HG03565 (cell line): ENCODE results near the gene SAT2.
A peak's percentile ranks its signal among the peaks of the same experiment; 100 is the strongest.

Experiments
- ATAC-seq: cut with Tn5 transposase; IDR thresholded peaks from one replicate; pipeline ENCODE4 v1.9.1; 2021; ENCODE audit warnings: mild to moderate bottlenecking, moderate library complexity; ENCODE audit not compliant: unreplicated experiment

Gene SAT2

DNA sequence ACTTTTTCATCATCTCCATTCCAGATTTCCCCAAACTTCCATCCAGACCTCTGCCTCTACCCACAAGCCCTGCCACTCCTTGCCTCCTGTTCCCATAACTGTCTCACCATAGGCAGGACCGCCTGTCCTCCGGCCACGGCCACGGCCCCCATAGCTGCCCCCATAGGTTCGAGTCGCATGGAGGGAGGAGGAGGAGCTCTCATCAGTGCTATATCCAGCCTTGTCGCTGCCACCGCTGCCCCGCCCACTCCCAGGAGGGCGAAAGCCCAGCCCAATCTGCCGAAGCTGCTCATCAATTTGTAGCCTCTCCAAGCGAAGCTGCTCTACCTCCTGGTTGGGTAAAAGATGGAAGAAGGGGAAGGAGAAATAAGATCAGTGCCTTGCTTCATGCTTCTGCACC lies 34.3 kb downstream of the SAT2 start:
- no peak for ATAC-seq

DNA sequence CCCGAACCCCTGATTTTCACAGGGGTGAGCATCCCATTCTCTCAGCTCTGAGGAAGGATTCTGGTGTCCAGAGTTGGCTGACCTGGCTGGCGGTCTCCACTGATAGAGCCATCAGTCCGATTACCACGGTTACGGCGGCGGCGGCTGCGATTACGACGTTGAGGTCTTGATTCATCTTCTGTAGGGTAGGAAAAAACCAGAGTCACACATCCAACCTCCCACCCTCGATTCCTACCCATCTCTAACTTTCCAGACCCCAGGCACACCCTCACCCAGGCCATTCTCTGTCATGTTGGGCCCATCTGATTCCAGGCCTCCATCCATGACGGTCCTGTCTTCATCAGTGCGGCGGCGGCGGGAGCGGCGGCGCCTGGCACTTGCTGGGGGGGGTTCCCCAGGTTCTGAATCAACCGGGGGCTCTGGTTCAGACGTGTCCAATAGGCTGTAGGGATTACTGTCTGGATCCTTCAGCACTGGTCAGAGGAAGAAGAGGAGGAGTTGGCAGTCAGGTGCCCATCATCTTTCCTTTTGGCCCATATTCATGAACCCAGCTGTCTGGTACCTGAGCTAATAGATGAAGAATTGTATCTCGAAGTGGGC lies 35.1 kb downstream of the SAT2 start:
- no peak for ATAC-seq

DNA sequence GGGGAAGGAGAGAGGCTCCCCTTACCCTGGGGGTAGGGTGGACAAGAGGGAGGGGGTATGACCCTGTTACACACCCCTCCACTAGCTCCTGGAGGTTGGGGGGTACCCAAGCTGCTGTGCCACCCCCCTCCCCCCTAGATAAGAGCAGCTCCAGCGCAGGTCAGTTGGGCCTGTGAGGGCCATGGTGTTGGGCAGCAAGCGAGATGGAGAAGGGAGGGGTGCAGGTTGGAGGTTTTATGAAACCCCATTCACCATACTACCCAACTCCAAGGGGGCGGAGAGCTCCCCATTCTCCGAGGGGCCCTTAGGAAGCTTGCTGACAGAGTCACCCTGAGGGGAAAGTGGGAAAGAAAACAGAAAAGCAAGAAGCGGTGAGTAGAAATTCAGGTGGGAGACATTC lies 36.0 kb downstream of the SAT2 start:
- no peak for ATAC-seq

DNA sequence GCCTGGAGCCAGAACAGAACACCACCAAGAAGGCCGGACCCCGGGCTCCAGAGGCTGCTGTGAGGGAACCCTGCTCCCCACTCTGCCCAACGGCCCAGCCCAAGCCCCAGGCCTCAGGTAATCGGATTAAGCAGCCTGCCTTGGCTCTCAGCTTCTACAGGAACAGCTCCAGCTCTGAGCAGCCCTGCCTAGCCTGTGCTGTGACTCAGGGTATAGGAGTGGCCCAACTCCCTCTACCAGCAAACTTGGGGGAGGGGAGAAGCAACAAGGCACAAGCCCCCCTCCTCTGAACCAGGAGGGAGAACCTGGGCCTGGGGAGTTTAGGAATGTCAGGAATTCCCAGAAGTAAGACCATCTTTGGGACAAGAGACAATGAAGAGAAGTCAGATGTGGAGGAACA lies 36.9 kb downstream of the SAT2 start:
- ATAC-seq: no peak

DNA sequence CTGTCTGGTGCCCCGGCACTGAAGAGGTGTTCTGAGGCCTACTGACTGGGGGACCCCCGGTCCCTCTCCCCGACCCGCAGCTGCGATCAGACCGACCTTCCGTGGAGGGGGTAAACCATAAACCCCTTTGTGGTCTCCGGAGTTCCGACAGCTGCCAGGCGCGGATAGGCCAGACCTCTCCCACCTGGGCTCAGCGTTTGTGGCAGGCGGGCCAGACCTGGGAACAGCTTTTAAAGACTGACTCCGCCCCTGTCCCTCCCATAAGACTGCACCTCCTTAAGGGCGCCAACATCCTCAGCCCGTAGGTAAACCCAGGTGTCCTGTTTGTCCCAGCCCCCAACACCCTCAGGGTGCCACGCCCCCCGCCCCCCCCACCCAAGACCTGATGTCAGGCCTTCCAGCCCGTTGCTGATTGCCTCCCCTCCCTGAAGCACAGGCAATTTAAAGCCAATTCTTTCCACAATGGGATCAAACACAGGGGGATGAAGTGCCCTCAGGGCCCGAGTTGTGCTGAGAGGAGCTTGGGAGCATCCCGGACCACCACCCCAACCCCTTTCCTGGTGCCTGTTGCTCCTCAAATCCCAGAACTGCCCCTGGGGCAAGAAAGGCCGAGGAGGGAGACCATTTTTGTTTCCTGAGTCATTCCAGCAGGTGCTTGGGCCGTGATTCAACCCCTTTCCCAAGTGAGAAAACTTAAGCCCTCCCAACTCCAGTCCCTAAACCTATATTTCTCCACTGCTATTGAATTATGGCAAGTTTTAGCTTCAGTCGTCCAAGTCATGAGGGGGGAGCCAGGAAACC lies 37.5 kb downstream of the SAT2 start, which contains the start of gene SOX15:
TSS of gene SOX15 (minus strand) at position 204 of the 801 bp plus-strand sequence. CDS start 418 bp downstream, outside the sequence.
- no peak for ATAC-seq

DNA sequence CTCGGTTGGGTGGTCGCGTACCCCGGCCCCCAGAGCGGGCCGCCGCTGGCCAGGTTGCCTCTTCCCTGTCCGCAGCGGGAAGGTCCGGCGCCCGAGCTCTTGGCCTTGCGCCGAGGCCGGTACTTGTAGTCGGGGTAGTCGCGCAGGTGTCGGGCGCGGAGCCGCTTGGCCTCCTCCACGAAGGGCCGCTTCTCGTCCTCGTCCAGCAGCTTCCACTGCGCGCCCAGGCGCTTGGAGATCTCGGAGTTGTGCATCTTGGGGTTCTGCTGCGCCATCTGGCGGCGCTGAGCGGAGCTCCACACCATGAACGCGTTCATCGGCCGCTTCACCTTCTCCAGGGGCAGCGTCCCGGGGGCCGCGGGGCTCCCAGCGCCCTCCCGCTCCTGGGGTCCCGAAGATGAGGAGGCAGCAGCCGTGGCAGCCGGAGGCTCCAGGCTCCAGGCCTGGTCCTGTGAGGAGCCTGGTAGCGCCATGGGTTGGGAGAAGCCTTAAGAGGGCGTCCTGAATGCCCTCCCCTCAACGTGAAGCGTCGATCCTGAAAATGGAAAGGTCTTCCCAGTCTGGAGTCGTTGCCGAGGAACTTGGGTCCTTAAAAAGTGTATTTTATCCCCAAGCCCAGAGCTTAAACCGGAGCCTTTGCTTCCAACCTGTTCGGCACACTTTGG lies 38.3 kb downstream of the SAT2 start:
- no peak for ATAC-seq

DNA sequence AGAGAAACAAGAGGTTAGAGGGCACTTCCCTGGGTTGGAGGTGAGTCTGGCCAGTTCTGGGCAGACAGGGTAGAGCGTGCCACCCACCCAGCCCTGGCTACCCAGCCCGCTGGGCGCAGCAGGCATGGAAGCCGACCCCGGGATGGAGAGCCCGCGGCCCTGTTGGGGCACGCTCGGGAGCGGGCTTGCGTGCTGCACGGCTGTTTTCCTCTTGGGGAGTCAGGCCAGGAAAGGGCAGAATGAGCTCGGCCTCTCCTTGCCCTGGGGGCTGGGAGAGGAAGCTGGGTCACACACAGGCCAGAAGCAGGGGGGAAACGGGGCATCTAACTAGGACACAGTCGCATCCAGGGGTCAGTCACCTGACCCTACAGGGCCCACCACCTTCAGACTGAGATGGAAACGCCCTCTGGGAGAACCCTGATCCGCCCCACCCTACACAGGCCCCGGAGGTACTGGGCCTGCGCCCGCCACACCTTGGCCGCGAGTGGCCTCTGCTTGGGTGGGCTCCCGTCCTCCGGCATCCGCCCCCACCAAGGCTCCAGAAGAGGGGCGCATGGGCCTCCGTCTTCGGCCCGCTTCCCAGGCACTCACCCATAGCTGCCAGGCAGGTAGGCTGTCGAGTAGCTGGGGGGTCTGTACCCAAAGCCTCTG lies 38.9 kb downstream of the SAT2 start:
- no peak for ATAC-seq

DNA sequence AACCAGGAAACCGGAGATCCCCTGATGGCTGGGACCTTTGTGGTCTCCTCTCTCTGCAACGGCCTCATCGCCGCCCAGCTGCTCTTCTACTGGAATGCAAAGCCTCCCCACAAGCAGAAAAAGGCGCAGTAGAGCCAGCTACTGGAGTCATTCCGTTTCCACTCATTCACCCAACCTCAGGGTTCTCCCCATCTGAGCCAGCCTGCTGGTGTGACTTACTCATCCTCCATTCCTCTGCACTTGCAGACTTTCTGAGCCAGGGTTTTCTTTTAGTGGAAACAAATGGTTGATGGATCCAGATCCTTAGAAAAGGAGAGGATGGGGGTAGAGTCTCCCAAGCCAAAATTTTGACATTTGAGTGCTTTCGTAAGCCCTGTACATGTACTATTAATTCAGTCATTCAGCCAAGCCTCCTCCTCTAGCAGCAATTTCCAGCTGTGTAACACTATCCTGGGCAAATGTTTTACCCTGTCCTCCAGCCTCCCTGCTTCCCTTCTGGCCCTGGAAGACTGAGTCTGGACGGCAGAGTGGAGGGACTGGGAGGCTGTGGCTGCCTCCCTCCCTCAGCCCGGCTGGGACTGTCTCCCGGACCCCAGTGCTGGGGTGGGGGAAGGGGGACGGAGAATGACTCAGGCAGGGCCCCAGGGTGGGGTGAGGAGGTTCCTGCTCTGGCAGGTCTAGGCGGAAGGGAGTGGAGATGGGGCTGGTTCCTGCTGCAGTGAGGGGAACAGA lies 40.0 kb downstream of the SAT2 start:
- no peak for ATAC-seq

DNA sequence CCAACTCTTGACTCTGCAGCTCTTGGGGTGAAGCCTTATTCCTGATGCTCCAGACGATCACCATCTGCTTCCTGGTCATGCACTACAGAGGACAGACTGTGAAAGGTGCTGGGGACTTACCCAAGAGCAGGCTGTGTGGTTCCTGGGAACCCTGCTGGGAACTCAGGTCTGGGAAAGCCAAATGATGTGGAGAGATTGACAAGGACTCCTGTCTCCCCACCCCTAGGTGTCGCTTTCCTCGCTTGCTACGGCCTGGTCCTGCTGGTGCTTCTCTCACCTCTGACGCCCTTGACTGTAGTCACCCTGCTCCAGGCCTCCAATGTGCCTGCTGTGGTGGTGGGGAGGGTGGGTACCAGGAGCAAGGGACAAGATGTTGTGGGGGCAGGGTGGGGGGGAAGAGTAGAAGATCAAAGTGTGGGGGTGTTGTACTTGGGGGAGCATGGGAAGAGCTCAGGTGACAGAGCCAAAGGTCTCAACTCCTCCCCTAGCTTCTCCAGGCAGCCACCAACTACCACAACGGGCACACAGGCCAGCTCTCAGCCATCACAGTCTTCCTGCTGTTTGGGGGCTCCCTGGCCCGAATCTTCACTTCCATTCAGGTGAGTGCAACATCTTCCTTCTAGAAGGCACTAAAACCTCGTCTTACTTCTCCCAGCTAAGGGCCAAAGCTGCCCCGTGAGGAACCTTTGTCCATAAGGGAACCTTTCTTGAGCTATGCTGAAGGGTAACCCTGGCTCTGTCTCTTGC lies 40.8 kb downstream of the SAT2 start:
- ATAC-seq: no peak

DNA sequence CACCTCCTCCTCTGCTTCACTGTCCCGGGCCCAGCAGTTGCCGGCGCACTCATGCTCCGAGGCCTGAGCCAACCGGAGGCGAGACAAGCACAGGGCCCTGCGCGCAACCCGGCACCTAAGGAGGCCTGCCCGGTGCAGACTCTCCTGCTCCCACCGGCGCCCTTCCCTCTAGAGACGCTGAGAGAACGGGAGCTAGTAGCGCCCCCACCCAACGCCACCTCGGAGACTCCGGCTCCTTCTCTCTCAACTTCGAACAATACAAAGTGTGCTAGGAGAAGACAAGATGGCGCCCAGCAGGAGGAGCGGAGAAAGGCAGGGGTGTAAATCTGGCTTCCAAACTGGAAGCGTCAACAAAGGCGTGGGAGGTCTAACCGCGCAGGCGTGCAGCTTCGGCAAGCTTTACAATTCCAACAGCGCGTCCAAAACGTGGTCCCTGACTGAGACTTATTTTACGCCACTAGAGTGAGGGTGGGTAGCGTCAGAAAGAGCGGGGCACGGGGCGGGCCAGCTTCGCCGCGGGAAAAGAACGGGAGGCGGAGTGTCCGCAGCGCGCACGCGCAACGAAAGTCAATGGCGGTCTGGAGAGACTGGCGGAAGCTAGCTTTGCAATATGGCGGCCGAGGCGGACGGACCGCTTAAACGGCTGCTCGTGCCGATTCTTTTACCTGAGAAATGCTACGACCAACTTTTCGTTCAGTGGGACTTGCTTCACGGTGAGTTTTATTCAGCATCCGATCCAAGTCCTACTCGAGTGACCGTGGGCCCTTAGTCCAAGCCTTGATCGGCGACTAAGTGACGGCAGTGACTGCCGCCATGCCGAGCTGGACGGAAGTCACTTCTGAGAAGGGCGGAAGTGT lies 44.1 kb downstream of the SAT2 start, which contains the start of gene MPDU1:
TSS of gene MPDU1 (plus strand) at position 600 of the 857 bp plus-strand sequence. CDS start at position 611, 11 bp downstream.
- peak; percentile 46 for ATAC-seq

DNA sequence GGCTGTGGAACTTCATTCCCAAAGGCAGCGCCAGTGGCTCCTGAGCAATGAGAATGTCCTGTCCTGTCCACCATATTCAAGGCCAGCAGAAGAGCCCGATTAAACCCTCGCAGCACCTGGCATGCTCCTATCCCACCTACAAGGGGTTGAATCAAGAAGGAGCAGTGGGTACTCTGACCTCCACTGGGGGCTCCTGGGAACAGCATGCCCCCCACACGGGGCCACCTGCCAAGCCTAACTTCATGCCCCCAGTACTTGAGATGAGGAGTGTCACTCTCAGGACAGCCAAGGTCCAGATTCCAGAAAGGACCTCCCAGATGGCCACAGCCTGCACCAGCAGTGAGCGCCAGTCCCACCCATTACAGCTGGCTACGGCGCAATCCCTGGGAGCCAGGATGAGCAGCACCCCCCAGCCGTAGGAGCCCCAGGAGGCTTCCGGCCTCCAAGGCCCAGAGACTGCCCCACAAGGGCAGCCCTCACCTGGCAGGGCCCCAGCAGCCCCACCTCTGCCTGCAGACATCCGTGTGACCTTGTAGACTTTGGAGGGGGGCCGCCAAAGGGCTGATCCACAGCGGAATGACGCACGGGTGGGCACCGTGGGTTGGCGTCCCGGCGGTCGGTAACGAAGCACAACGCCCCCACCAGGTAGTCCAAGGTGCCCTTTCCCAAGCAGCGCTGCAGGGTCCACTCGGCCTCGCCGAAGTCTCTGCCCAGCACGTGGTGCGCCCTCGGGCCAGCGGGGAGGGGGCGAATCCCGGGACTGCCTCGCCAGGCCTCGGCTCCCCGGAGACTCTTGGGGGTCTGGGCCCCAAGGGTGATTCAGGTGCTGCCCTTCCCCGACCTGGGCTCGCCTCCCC lies 45.0 kb downstream of the SAT2 start:
- no peak for ATAC-seq

DNA sequence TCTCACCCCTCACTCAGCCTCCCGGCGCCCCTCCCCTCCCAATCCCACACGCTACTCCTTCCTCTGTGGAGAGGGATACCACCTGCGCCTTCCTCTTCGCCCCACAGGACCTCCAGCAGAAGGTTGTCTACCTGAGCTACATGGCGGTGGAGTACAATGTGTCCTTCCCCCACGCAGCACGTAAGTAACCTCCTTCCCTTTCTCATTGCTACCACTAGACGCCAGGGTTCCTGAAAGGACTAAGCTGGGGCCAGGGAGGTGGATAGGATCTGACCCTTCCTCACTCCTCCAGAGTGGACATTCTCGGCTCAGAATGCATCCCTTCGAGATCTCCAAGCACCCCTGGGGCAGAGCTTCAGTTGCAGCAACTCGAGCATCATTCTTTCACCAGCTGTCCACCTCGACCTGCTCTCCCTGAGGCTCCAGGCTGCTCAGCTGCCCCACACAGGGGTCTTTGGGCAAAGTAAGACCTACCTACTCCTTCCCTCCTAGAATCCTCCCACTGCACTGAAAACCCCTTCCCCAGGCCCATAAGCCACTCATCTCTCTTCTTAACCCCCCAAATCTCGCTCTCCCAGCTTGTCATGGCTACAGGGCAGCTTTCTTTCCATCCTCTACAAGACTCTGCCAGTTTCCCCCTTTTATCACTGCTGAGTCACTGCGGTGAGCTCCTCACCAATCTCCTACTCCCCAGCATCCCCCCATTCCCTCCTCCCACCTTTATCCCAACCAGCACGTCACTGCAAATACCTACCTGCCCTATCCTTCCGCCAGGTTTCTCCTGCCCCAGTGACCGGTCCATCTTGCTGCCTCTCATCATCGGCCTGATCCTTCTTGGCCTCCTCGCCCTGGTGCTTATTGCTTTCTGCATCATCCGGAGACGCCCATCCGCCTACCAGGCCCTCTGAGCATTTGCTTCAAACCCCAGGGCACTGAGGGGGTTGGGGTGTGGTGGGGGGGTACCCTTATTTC lies 46.7 kb downstream of the SAT2 start:
- ATAC-seq: no peak

DNA sequence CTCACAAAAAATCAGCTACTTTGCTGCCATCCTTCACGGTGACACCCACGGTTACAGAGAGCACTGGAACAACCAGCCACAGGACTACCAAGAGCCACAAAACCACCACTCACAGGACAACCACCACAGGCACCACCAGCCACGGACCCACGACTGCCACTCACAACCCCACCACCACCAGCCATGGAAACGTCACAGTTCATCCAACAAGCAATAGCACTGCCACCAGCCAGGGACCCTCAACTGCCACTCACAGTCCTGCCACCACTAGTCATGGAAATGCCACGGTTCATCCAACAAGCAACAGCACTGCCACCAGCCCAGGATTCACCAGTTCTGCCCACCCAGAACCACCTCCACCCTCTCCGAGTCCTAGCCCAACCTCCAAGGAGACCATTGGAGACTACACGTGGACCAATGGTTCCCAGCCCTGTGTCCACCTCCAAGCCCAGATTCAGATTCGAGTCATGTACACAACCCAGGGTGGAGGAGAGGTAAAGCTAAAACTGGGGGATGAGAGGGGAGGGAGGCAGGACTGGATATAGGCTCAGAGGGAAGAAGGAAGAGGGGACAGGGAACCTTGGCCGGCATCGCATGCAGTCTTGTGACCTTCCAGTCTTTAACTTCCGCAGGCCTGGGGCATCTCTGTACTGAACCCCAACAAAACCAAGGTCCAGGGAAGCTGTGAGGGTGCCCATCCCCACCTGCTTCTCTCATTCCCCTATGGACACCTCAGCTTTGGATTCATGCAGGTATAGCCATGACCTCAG lies 47.6 kb downstream of the SAT2 start:
- no peak for ATAC-seq

DNA sequence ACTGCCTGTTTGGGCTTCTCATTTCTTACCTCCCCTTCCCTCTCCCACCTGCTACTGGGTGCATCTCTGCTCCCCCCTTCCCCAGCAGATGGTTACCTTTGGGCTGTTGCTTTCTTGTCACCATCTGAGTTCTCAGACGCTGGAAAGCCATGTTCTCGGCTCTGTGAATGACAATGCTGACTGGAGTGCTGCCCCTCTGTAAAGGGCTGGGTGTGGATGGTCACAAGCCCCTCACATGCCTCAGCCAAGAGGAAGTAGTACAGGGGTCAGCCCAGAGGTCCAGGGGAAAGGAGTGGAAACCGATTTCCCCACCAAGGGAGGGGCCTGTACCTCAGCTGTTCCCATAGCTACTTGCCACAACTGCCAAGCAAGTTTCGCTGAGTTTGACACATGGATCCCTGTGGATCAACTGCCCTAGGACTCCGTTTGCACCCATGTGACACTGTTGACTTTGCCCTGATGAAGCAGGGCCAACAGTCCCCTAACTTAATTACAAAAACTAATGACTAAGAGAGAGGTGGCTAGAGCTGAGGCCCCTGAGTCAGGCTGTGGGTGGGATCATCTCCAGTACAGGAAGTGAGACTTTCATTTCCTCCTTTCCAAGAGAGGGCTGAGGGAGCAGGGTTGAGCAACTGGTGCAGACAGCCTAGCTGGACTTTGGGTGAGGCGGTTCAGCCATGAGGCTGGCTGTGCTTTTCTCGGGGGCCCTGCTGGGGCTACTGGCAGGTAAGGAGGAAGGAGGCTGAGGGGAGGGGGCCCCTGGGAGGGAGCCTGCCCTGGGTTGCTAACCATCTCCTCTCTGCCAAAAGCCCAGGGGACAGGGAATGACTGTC lies 48.4 kb downstream of the SAT2 start, which contains the start of gene CD68:
TSS of gene CD68 (plus strand) at position 638 of the 833 bp plus-strand sequence. CDS start at position 678, 40 bp downstream.
- no peak for ATAC-seq
